ENCODE data around the gene CDKN1C.

The CDKN1C gene

GRCh38 chr11:2833716-2834502 is 51.7 kb downstream of the CDKN1C start:
- Histone ChIP-seq H3K4me3 (ENCODE audit: low read length in 2 of 2) (no peak overlapping the region), H3K36me3 (ENCODE audit: control insufficient read depth in 2 of 2, insufficient read depth in 2 of 2, low read length in 2 of 2) (no peaks in the 10 kb centered on the region), H3K9me3 (ENCODE audit: control insufficient read depth in 2 of 2, low read length in 2 of 2) (peaks cover 7% of the 10 kb centered on the region in 2 donors), H3K27me3 (ENCODE audit: control insufficient read depth in 1 of 2, insufficient read depth in 2 of 2, low read length in 2 of 2) (no peaks in the 10 kb centered on the region), H3K27ac (ENCODE audit: low read length) (no peak overlapping the region), H3K4me1 (ENCODE audit: control insufficient read depth, insufficient read depth, low read length) (peaks cover 16% of the 10 kb centered on the region), H3K9ac (ENCODE audit: low read length in 2 of 2) (no peak overlapping the region)

Measured in stomach smooth muscle (tissue), 2 donors.